Measurements from ENCODE around the gene CRYZL1.
"Not testable (repeated sequence)": the region's sequence is repeated elsewhere in the genome, so short reads cannot be mapped to it uniquely, and the experiment has no call there.

The CRYZL1 gene

DNA sequence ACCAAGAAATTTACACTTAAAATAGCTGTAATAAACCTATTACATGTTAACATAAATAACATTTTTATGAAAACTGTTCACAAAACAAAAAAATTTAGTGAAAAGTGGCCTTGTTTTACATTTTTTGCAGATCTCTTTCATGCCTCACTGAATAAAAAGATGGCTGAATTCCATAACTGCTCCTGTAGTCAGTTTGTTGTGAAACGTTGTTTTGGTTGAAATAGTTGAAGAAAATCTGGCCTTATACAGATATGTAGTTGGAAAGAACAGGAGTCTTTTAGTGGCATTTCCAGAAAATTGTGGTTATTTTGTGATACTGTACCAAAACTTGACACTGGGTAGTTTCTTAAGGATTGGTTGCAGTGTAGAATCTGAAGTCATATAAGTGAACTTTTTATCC is 18.9 kb upstream of the CRYZL1 start:
- DNase-seq, result no peak

DNA sequence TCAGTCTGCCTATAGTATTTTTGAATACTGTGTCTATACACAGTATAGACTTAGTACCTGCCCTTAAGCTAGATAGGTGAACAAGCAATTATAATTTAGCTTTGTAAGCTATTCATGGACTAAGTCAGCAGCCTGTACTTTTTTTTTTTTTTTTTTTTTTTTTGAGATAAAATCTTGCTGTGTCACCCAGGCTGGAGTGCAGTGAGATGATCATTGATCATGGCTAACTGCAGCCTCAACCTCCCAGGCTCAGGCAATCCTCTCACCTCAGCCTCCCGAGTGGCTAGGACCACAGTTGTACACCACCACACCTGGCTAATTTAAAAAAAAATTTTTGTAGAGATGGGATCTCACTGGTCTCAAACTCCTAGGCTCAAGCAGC is 18.0 kb upstream of the CRYZL1 start:
- DNase-seq, result no peak

DNA sequence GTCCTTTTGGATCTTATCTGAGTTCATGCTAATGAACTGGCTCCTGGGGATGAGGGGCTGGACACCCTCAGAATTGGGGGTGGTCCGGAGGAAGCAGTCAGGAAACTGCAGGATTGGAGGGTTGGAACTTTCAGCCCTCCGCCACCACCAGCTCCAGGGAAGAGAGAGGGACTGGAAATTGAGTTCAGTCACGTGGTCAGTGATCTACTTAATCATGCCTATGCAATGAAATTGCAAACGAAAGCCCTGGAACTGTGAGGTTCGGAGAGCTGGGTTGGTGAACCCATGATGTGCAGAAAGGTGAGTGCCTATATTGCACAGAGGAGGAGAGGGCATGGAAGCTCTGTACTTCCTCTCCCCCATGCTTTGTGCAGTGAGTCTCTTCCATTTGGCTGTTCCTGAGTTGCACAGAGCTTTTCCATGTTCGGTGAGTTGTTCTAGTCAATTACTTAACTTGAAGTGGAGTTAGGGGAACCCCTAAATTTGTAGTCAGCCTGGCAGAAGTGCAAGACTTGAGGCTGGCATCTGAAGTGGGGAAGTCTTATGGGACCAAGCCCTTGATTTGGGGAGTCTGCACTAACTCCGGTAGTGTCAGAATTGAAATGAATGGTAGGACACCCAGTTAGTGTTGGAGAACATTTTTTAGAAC is 17.5 kb upstream of the CRYZL1 start:
- no peak for DNase-seq

DNA sequence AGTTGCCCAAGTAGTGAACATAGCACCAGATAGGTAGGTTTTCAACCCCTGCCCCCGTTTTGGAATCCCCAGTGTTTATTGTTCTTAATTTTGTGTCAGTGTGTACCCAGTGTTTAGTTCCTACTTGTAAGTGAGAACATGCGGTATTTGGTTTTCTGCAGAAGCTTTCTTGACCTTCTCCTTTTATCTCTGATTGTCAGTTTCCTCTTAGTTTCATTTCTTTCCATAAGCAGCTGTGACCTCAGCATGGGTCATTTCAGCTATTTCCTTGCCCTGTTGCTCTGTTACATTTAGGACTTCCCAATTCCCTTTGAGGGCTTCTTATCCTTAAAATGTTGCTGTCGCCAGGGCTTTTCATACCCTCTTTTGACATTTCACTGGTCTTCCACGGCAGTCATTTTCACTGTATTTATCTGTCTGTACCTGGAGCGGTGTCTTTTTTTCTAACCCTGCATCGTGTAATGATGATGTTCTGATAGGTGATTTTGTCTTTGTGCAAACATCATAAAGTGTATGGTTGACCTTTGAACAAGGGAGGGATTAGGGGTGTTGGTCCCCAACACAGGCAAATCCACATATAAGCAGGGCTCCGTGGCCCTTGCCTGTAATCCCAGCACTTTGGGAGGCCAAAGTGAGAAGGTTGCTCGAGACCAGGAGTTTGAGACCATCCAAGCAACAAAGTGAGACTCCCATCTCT is 15.7 kb upstream of the CRYZL1 start:
- DNase-seq, result peak; percentile 29

DNA sequence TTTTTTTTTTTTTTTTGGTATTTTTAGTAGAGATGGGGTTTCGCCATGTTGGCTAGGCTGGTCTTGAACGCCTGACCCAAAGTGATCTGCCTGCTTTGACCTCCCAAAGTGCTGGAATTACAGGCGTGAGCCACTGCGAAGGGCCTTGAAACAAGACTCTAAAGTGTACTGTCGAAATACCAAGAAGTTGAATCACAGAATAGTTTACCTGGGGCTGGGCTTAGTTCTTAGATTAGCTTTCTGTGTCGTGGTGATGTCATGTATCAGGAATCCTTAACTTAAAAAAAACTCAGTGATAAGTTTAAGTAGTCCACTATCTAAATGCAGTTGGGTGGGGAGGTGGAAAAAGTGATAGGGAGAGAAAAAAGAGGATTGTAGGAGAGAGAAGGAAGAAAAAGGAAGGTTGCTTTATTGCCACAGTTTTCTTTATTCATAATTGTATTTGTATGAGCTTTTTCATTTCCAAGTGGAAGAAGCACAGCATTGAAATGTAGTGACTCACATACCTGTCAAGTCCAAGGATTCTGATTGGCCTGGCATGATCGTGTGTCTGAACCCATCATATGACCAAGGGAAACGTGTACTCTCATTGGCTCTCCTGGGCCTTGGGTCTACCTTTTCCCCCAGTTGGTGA is 14.2 kb upstream of the CRYZL1 start:
- DNase-seq, result no peak

DNA sequence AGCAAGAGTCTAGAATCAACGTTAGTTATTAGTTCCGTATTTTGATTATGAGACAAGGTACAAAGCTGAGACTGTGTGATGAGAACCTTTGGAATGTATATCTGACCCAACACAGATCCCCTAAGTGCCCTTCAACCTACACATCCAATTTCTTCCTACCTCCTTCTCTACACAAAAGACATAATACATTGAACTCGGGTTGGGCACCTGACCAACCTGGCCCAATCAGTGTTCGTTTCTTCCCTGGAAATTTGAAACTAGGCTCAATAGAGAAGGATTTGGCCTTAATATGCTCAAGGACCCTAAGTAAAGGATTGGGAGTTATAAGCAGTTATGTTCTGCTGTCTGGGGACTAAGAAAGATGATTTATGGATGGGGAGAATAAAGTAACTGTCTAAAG is 12.9 kb upstream of the CRYZL1 start:
- DNase-seq, result no peak

DNA sequence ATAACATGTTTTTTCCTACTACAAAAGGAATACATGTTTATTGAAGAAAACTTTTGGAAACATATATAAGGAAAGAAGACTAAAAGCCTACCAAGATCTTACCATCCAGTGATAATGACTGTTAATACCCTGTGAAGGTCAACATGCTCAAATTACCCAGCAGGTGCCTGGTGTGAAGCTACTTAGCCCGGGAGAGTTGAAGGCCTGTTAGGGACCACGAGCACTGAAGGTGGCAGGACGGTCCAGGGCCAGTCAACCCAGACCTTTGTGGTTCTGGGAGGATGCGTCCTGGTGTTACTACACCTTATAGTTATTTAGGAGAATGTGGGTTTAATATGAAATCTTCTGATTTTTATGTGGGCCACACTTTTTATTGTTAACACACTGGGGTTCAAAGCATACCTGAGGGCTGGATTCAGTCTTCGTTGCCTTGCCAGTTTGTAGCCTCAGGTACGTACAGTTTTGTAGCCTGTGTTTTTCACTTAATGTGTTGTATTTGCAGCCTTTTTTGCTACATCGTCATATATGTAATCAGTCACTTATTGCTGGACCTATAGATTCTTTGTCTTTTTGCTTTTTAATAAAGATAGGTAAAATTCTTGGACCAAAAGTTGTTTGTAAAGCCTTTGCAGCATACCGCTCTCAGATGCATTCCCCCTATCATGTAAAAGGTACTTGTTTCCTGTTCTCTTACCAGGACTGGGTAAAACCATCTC is 10.6 kb upstream of the CRYZL1 start:
- DNase-seq, result no peak

DNA sequence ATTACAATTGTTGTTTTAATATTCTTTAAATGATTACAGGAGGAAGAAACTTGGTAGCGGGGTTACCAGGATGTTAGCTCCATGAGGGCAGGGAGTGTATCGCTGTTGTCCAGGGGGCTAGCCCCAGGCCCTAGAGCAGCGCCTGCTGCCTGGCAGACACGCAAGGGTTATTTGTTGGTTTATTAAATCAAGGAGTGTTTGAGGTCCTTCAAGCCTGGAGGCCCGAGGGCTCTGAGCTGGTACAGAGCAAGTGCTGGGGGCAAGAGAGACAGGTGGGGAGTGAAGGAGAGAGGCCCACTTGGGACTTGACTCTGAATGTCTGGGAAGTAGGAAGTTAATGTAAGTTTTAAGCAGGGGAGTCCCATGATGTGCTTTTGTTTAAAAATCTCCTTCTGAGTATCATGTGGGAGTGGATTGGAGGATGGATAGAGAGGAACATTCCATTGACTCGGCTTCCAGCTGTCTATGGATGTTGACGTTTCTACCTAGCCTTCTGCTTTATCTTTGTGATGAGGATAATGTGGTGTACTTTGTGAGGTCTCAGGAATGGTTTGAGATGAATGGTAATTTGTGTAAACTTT is 9.5 kb upstream of the CRYZL1 start:
- DNase-seq, result no peak

DNA sequence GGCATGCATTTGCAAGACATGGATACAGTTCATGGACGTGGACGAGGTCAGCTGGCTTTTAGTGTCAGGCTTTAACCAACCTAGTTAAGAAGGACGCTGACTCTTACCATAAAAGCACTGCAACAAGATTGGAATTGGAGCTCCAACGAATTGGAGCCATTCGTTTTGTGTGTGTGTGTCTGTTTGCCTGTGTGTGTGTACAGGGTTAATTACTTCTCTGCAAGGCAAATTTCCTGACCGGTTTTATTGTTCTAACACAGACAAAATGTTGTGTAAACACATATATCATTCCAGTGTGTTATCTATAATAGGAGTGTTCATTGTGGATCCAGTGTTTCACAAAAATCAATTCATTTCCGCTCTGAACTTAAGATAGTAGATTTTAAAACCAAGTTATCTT is 8.7 kb upstream of the CRYZL1 start:
- DNase-seq, result no peak

DNA sequence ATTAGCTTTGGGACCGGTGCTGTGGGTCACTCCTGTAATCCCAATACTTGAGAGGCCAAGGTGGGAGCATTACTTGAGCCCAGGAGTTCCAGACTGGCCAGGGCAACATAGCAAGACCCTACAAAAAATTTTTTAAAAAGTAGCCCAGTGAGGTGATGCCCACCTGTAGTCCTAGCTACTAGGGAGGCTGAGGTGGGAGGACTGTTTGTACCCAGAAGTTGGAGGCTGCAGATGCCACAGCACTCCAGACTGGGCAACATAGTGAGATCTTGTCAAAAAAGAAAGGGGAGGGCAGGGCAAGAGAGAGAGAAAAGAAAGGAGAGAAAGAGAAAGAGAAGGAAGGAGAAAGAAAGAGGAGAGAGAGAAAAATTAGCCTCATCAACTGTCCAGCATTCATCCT is 7.0 kb upstream of the CRYZL1 start:
- no peak for DNase-seq

DNA sequence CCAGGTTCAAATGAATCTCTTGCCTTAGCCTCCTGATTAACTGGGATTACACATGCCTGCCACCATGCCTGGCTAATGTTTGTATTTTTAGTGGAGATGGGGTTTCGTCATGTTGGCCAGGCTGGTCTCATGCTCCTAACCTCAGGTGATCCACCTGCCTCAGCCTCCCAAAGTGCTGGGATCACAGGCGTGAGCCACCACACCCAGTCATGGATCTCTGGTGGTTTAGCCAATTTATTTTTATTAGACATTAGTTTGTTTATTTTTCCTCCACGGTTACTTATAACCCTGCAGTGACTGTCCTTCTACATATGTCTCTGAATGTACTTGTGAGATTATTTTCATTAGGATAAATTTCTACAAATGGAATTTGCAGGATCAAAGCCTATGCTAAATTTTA is 6.0 kb upstream of the CRYZL1 start:
- no peak for DNase-seq

DNA sequence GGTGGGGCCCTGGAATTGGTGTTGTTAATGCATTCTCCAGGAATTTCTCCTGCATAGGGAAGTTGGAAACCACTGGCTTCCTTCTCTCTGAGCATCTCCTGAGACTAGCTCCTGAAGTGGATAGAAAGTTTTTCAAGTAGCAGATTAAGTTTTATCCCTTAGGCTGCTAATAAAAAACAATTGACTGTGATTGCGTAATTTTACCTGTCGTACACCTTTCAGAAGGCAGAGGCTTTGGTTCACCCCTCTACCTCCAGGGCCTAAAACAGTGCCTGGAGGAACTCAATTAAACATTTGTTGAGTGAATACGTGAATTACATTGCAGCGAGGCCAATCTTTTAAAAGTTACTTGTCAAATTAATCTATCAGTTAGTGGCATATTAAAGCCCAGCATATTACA is 4.2 kb upstream of the CRYZL1 start:
- no peak for DNase-seq

DNA sequence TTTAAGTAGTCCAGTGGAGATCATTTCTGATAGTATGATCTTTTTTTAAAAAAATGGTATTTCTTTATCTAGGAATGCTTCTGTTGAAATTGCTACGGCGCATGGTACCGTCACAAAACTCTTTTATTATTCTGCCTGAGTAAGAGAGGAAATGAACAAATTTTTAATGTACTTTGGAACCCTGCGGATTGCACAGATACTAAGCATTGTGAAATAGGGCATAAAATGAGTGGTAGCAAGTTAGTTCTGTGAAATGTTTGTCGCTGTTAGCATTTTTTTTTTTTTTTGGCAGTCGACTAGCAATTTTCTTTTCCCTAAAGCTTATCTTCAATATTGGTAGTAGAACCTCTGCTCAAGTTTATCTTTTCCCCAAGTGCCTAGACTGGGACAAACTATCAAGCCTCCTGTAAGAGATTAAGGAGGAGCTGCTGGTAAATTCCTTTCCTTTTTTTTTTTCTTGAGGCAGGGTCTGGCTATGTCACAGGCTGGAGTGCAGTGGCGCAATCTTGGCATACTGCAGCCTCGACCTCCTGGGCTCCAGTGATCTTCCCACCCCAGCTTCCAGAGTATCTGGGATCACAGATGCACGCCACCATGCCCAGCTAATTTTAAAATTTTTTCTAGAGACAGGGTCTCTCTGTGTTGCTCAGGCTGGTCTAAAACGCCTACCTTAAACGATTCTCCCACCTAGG is 3.0 kb upstream of the CRYZL1 start:
- DNase-seq, result peak; percentile 14

DNA sequence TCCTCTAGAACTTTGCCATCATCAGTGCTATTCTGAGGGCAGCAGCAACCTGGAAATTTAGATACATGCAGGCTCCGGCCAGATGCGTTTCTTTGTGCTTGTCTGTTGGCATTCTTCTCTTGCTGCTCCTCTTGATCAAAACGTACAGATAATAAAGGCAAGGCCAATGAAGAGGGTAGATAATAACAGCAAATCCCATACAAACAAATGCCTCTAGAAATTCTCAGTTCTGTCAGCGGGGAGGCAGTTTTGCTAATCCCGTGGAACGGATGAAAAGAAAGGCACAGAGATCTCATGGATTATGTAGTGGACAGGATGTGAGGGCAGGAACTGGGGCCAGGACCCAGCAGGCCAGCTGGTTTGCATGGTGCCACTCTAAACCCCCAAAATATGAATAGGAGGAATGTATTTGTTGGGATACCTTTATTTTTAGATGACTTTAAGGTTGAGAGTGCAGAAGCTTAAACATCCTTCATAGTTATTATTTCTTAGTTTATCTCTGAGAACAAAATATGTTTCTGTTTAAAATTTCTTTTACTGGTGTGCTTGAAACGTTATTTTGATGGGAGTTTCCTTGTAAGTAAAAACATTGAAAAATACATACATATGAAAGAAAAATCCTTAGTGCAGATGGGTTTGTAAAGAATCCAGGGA is 2.2 kb upstream of the CRYZL1 start:
- peak; percentile 20 for DNase-seq

DNA sequence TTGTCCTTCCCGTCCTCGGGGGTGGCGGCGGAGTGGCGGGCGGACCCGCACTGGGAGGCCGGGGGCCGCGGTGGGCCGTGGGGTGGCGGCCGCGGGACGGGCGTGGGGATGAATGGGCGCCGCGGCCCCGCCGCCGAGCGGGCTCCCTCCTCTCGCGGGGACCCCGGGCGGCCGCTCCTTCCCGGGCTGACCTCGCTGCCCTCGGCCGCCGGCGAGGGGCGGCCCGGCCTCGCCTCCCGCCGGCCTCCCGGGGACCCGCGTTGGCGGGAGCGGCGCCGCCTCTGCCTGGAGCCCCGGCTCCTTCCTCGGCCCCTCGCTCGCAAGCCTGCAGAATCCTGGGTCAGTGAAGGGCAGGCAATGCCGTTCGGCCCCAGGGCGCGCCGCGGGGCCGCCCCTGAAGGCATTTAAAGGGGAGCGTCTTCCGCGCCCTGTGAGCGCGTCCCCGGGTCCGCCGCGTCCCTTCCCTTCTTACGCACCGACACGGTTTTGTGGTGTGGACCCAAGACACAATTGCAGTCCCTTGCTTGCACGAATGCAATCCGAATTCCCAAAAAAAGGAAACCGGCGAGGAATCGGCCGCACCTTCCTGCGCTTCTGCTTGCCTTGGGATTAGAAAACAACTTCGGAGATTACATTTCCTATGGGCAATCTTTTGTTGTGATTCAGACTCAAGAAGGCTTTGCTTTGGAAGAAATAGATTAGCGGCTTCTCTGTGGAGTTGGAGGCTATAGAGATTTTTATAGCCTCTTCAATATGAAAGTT is 1.5 kb upstream of the CRYZL1 start:
- peak; percentile 31 for DNase-seq

DNA sequence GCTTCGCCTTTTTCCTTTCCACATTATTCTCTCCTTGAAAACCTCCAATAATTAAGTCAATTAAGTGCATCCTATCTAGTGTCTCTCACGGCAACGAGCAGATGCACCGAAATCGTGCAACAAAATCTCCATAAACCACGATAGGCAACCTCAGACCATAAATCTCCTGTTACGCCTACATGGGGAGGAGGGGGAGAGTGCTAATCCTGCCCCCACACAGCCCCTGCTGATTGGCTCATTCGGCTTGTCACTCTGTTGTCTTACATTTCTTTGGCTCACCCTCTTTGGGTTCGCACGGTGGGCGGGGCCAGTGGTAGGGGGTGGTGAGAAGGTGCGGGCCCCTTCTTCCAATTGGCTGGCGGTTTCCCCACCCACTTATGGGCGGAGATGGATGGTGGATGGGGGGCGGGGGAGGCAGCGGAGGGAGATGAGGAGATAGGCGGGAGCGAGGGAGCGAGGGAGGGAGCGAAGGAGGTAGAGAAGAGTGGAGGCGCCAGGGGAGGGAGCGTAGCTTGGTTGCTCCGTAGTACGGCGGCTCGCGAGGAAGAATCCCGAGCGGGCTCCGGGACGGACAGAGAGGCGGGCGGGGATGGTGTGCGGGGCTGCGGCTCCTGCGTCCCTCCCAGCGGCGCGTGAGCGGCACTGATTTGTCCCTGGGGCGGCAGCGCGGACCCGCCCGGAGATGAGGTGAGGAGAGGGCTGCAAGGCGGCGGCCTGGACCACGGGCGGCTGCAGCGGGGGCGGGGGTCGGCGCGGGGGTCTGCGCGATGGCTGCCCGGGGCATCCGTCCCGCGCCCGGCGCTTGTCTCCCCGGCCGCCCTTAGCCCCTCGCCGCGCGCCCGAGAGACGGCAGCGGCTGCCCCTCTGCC is 720 bp upstream of the CRYZL1 start, which contains the start of gene ITSN1:
ITSN1 (plus strand) TSS at position 475 of the 869 bp plus-strand sequence. CDS start 76,328 bp downstream, outside the sequence.
- peak; percentile 99 for DNase-seq

DNA sequence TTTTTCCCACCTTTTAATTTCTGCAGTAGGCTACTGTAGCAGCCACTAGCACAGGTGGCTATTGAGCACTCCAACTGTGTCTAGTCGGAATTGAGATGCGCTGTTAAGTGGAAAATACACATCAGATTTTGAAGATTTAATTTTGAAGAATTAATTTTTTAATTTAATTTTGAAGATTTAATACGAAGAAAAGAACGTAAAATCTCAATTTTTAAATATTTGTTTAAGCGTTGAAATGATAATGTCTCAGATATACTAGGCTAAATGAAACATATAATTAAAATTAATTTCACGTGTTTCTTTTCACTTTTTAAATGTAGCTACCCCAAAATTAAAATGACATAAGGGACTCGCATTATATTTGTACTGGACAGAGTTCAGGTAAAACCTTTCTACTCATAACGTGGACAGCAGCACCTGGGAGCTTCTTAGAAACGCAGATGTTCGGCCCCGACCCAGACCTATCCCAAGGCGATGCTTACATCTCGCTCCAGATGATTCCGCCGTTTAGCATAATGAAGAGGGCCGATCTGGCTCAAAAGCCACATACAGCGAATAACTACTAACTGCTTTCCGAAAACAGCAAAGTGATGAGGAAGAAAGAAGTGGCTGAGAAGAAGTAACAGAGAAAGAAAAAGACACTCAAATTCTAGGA is 717 bp downstream of the CRYZL1 start:
- peak; percentile 47 for DNase-seq

DNA sequence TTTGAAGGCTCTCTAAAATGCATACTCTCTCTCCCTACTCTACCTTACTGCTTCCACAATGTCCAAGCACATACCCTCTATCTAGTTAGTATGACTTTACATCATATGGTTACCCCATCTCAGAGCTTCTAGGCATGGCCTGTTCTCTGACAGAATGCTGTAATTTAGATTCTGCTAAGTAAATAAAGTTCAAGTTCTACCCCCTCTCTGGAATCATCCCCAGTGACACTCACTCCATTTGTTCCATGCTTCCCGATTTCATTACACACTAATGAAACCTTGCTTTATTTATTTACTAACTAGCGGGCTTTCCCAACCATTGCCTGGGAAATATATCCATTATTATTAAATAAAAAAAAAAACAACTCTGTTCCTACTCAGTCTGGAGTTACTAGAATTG is 7.3 kb downstream of the CRYZL1 start:
- no peak for DNase-seq

DNA sequence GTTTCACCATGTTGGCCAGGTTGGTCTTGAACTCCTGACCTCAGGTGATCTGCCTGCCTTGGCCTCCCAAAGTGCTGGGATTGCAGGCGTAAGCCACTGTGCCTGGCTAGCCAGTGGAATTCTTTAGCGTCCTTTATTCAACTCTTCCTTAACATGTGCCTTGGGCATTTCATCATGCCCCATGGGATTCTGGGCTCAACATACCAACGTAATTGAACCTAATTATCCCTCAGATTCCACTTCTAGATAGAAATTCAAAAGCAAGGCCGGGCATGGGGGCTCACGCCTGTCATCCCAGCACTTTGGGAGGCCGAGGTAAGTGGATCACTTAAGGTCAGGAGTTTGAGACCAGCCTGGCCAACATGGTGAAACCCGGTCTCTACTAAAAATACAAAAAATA is 15.4 kb downstream of the CRYZL1 start:
- DNase-seq, result not testable (repeated sequence)

DNA sequence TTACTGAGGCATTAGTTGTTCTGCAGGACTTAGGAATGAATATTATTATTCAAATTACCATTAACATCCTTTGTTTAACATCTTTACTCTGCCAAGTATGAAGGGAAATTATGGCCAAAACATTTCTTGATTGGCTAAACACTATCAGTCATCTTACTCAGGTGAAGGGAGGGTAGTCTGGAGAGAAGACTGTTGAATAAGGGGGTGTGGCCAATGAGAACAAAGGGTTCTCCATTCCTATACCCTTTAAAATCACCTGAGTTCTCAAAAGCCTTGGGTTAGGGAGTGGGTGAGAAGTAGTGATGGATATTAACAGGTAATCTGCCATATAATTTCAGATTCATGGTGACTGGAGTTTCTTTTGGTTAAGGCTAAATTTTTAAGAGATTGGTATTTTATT is 19.3 kb downstream of the CRYZL1 start:
- no peak for DNase-seq
